Measurements from ENCODE around the gene GPA33. TPM values are rescaled to one million over a fixed set of nuclear protein-coding genes. Genes with fewer than 3 reads are reported as not detected.
A peak's percentile ranks its signal among the peaks of the same experiment; 100 is the strongest.

GPA33 gene
- total and polyA plus RNA-seq, 9 of the 15 experiments (the other 6 are each of a cell fraction or from before 2014, with no cell fraction given): 0.13 TPM; not detected in 8

DNA sequence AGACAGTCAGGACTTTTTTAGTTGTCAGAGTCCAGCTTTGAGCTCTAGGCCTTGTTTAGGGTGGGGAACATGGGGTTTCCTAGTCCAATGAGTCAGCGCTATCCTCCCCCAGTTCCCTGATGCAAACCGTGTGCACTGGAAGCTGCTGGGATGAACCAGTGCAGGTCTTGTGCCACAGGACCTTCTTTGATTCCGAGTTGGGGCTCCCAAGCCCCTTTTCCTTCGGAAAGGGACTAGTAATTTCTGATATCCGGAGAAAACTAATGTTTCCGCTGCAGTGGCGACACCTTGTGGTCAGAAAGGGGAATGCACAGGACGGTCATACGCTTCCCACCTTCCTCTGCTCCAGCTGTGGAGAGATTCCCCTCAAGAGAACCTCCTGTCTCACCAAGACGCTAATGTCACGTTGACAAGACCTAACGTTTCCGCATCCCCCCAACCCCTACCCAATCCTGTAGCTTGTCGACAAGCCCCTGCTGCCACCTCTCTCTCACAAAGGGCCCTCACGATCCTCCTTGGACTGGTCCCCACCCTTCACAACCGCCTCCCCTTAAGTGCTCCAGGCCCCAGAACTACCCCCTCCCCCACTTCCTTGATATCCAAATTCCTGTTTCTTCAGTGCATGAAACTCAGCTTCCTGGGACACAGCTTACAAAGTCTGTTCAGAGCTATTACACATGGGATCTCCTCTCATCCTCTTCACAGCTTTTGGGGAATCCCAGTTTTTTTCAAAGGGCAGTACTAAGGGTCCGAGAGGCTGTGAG is 30.9 kb downstream of the GPA33 start (continued):
- TF ChIP-seq SNRNP70 (optimal IDR thresholded peaks at IDR 0.05; ENCODE audit: low read depth, low read length) (no peak), ZNF445 (CRISPR knock-in tag; IDR thresholded peaks at IDR 0.05; ENCODE audit: low read depth) (no peak), HNRNPL (IDR thresholded peaks at IDR 0.05; ENCODE audit: low read depth, low read length) (no peak), DIDO1 (tag; IDR thresholded peaks at IDR 0.05; ENCODE audit: low read depth) (0 out of 2 replicates have a peak, but pooled peaks have one; percentile 15), POU5F1 (IDR thresholded peaks at IDR 0.05; ENCODE audit: borderline replicate concordance, low read depth, low read length, partially characterized antibody) (no peak), TAF15 (IDR thresholded peaks at IDR 0.05; ENCODE audit: low read depth, low read length) (no peak), BMI1 (IDR thresholded peaks at IDR 0.05; ENCODE audit: low read length) (no peak), CTBP1 (IDR thresholded peaks at IDR 0.05; ENCODE audit: borderline replicate concordance) (peak; percentile 21; the same call in 1 of the 2 replicates), ZC3H11A (IDR thresholded peaks at IDR 0.05; ENCODE audit: low read depth, low read length) (no peak), YY1 (IDR thresholded peaks at IDR 0.05; ENCODE audit: borderline replicate concordance in 1 of 3, control insufficient read depth in 1 of 3, extremely low read depth in 1 of 3, insufficient read depth in 3 of 3, insufficient read length in 1 of 3, insufficient replicate concordance in 2 of 3, low read depth in 1 of 3, low read length in 2 of 3) (peak in 1 of 3 experiments; percentile 33), ZNF133 (CRISPR knock-in tag; IDR thresholded peaks at IDR 0.05) (no peak), ESRRA (IDR thresholded peaks at IDR 0.05; ENCODE audit: borderline replicate concordance, low read depth) (no peak), ZNF224 (CRISPR knock-in tag; IDR thresholded peaks at IDR 0.05) (0 out of 2 replicates have a peak, but pooled peaks have one; percentile 19), LARP7 (IDR thresholded peaks at IDR 0.05) (0 out of 2 replicates have a peak, but pooled peaks have one; percentile 31), ZNF57 (CRISPR knock-in tag; IDR thresholded peaks at IDR 0.05) (no peak), ILK (tag; IDR thresholded peaks at IDR 0.05; ENCODE audit: borderline replicate concordance, low read depth) (no peak), ZNF316 (IDR thresholded peaks at IDR 0.05) (peak; percentile 83), HIVEP1 (CRISPR knock-in tag; IDR thresholded peaks at IDR 0.05) (no peak), NFE2 (IDR thresholded peaks at IDR 0.05; ENCODE audit: low read depth) (peak; percentile 88), ETV1 (tag; conservative IDR thresholded peaks at IDR 0.05; ENCODE audit: low read depth) (peak; percentile 96), TRIM24 (IDR thresholded peaks at IDR 0.05) (0 out of 4 replicates have a peak, but pooled peaks of 1 of the 2 experiments have one; percentile 8)
- TF ChIP-seq, protein P1, sequence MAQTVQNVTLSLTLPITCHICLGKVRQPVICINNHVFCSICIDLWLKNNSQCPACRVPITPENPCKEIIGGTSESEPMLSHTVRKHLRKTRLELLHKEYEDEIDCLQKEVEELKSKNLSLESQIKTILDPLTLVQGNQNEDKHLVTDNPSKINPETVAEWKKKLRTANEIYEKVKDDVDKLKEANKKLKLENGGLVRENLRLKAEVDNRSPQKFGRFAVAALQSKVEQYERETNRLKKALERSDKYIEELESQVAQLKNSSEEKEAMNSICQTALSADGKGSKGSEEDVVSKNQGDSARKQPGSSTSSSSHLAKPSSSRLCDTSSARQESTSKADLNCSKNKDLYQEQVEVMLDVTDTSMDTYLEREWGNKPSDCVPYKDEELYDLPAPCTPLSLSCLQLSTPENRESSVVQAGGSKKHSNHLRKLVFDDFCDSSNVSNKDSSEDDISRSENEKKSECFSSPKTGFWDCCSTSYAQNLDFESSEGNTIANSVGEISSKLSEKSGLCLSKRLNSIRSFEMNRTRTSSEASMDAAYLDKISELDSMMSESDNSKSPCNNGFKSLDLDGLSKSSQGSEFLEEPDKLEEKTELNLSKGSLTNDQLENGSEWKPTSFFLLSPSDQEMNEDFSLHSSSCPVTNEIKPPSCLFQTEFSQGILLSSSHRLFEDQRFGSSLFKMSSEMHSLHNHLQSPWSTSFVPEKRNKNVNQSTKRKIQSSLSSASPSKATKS (CRISPR knock-in tag; IDR thresholded peaks at IDR 0.05): no peak
- TF ChIP-seq, protein P2, sequence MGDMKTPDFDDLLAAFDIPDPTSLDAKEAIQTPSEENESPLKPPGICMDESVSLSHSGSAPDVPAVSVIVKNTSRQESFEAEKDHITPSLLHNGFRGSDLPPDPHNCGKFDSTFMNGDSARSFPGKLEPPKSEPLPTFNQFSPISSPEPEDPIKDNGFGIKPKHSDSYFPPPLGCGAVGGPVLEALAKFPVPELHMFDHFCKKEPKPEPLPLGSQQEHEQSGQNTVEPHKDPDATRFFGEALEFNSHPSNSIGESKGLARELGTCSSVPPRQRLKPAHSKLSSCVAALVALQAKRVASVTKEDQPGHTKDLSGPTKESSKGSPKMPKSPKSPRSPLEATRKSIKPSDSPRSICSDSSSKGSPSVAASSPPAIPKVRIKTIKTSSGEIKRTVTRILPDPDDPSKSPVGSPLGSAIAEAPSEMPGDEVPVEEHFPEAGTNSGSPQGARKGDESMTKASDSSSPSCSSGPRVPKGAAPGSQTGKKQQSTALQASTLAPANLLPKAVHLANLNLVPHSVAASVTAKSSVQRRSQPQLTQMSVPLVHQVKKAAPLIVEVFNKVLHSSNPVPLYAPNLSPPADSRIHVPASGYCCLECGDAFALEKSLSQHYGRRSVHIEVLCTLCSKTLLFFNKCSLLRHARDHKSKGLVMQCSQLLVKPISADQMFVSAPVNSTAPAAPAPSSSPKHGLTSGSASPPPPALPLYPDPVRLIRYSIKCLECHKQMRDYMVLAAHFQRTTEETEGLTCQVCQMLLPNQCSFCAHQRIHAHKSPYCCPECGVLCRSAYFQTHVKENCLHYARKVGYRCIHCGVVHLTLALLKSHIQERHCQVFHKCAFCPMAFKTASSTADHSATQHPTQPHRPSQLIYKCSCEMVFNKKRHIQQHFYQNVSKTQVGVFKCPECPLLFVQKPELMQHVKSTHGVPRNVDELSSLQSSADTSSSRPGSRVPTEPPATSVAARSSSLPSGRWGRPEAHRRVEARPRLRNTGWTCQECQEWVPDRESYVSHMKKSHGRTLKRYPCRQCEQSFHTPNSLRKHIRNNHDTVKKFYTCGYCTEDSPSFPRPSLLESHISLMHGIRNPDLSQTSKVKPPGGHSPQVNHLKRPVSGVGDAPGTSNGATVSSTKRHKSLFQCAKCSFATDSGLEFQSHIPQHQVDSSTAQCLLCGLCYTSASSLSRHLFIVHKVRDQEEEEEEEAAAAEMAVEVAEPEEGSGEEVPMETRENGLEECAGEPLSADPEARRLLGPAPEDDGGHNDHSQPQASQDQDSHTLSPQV (IDR thresholded peaks at IDR 0.05): no peak
